K562 (cell line): ENCODE data around the gene SND1. TPM values are rescaled to one million over a fixed set of nuclear protein-coding genes. Genes with fewer than 3 reads are reported as not detected.

Source experiments
- ATAC-seq: fragments of 200-7000 bp; cut with Tn5 transposase; 3 replicates; pipeline ENCODE4 v1.9.1; 2020; ENCODE audit warnings: moderate library complexity
- BruUV-seq: library from RNA; stranded (reverse); fragments of 400-500 nt; replicated peaks from 2 replicates; lab custom pipeline; 2021; lab: Mats Ljungman, UMichigan
- CTCF ChIA-PET: fragments of 300-600 bp; formaldehyde crosslinking; extraction: SDS; loops from one replicate; lab custom pipeline; 2021; ENCODE audit warnings: low intra/inter-chr PET ratio; lab: Yijun Ruan, JAX
- POLR2A ChIA-PET: fragments of 300-600, 350-650 bp; sonication (Branson Sonifier 250); formaldehyde crosslinking; extraction: SDS; loops from one replicate; lab custom pipeline; 2021; ENCODE audit warnings: antibody characterized with exemption, inconsistent platforms; lab: Yijun Ruan, JAX
- DNase-seq, 4 experiments: peaks; one replicate each; pipeline versions ENCODE4 v3.0.0 to v3.0.0-alpha.2; 2011 to 2018; ENCODE audit warnings: low spot score in 3 of 4, mixed read lengths in 3 of 4; ENCODE audit errors: extremely low read depth in 1 of 4
- FAIRE-seq: peaks from 2 replicates; lab custom pipeline; 2011; peaks lifted over from hg19 to GRCh38; lab: Jason Lieb, UNC
- H2AFZ ChIP-seq: 2 replicates; pipeline ENCODE4 v1.6.0; 2011; ENCODE audit warnings: low read depth, low read length, control low read depth, inconsistent platforms
- H3K27ac ChIP-seq: fragments of 200-600 bp; 3 replicates; pipeline ENCODE4 v1.8.0; 2011; ENCODE audit warnings: low read depth, mild to moderate bottlenecking, control low read depth, inconsistent platforms, low read length, moderate library complexity, mixed read lengths; ENCODE audit errors: extremely low read depth
- H3K27me3 ChIP-seq, 2 experiments: fragments of 300-600 bp in 1 of 2; 2 replicates in 1 of 2; 3 replicates in 1 of 2; pipeline versions ENCODE4 v1.6.0 to v1.8.0; 2011; ENCODE audit warnings: inconsistent platforms in 2 of 2, low read length in 2 of 2, mild to moderate bottlenecking in 1 of 2, mixed read lengths in 1 of 2, moderate library complexity in 1 of 2; ENCODE audit not compliant: control insufficient read depth in 2 of 2, insufficient read depth in 2 of 2
- H3K36me3 ChIP-seq: fragments of 300-600 bp; 3 replicates; pipeline ENCODE4 v1.8.0; 2011; ENCODE audit warnings: mild to moderate bottlenecking, low read length, inconsistent platforms; ENCODE audit not compliant: control insufficient read depth, insufficient read depth
- H3K4me1 ChIP-seq, 2 experiments: fragments of 200-600 bp in 1 of 2; replicated peaks in 1 of 2; 2 replicates in 1 of 2; 3 replicates in 1 of 2; pipeline versions ENCODE4 v1.5.1 to v1.8.0; 2011; ENCODE audit warnings: inconsistent platforms in 2 of 2, low read length in 2 of 2, mild to moderate bottlenecking in 1 of 2, mixed read lengths in 1 of 2, moderate library complexity in 1 of 2; ENCODE audit not compliant: control insufficient read depth in 2 of 2, insufficient read depth in 2 of 2
- H3K4me2 ChIP-seq: 2 replicates; pipeline ENCODE4 v1.6.1; 2011; ENCODE audit warnings: low read length, control low read depth, inconsistent platforms, mixed read lengths; ENCODE audit not compliant: insufficient read depth
- H3K4me3 ChIP-seq: fragments of 200-600 bp; sonication (generic), shearing (Covaris generic); 2 replicates; pipeline ENCODE4 v1.5.1; 2016; ENCODE audit warnings: control low read depth, inconsistent platforms
- H3K79me2 ChIP-seq: fragments of 200-600 bp; 3 replicates; pipeline ENCODE4 v1.8.0; 2011; ENCODE audit warnings: low read length, inconsistent platforms; ENCODE audit not compliant: control insufficient read depth, insufficient read depth
- H3K9ac ChIP-seq, 2 experiments: 2 replicates each; pipeline versions ENCODE4 v1.6.0 to v1.6.1; 2011; ENCODE audit warnings: low read depth in 2 of 2, low read length in 2 of 2, control low read depth in 1 of 2, inconsistent platforms in 1 of 2, mild to moderate bottlenecking in 1 of 2, mixed read lengths in 1 of 2; ENCODE audit not compliant: insufficient read depth in 1 of 2
- H3K9me1 ChIP-seq: one replicate; pipeline ENCODE4 v1.6.0; 2011; ENCODE audit warnings: inconsistent platforms, mild to moderate bottlenecking, low read length, moderate library complexity; ENCODE audit not compliant: control insufficient read depth, insufficient read depth
- H3K9me3 ChIP-seq: replicated peaks from 2 replicates; pipeline ENCODE4 v1.5.1; 2011; ENCODE audit warnings: low read depth, low read length, inconsistent platforms; ENCODE audit not compliant: control insufficient read depth, insufficient read depth
- H4K20me1 ChIP-seq: replicated peaks from 2 replicates; pipeline ENCODE4 v1.6.1; 2011; ENCODE audit warnings: low read length, inconsistent platforms, mixed read lengths; ENCODE audit not compliant: control insufficient read depth, insufficient read depth
- CTCF ChIP-seq, 3 experiments: IDR thresholded peaks in 2 of 3; conservative IDR thresholded peaks in 1 of 3; 2 replicates each; pipeline ENCODE4 v1.5.1; 2011 to 2012; ENCODE audit warnings: low read length in 3 of 3, mild to moderate bottlenecking in 3 of 3, control low read depth in 2 of 3, improper control_type of control experiment in 1 of 3, inconsistent platforms in 1 of 3, low read depth in 1 of 3, mixed read lengths in 1 of 3, moderate library complexity in 1 of 3; ENCODE audit not compliant: insufficient read depth in 2 of 3
- HDAC8 ChIP-seq: fragments of 450-650 bp; IDR thresholded peaks from 2 replicates; pipeline ENCODE4 v1.6.1; 2016; ENCODE audit warnings: mild to moderate bottlenecking, missing genetic modification characterization, moderate library complexity, missing compliant biosample characterization
- RAD21 ChIP-seq, 2 experiments: fragments of 250-450 bp in 1 of 2; fragments of 450-650 bp in 1 of 2; sonication (Bioruptor Pico) in 1 of 2; formaldehyde crosslinking in 1 of 2; IDR thresholded peaks in 1 of 2; conservative IDR thresholded peaks in 1 of 2; 2 replicates each; pipeline versions ENCODE4 v1.4.0 to v1.8.0; 2020 to 2022; ENCODE audit warnings: mild to moderate bottlenecking in 2 of 2, moderate library complexity in 1 of 2
- SMARCA5 ChIP-seq: fragments of 450-650 bp; IDR thresholded peaks from 2 replicates; pipeline ENCODE4 v1.6.1; 2016
- XRCC3 ChIP-seq: fragments of 450-650 bp; IDR thresholded peaks from 2 replicates; pipeline ENCODE4 v1.6.1; 2017; ENCODE audit warnings: mild to moderate bottlenecking, moderate library complexity
- ZNF263 ChIP-seq: sonication (generic); formaldehyde crosslinking; IDR thresholded peaks from 2 replicates; pipeline ENCODE4 v1.8.0; 2022; ENCODE audit warnings: mild to moderate bottlenecking, missing genetic modification reagents, borderline replicate concordance
- ZNF518B ChIP-seq: fragments of 250-450 bp; sonication (Bioruptor Pico); IDR thresholded peaks from 2 replicates; pipeline ENCODE4 v1.5.0; 2021; ENCODE audit warnings: mild to moderate bottlenecking, moderate library complexity
- WGBS: fragments of 100-300 bp; shearing (Covaris generic); methylation state at CpG from one replicate; pipeline ENCODE4 v1.1.6; 2016; ENCODE audit warnings: low coverage, mixed read lengths; ENCODE audit not compliant: insufficient coverage; ENCODE audit errors: missing lambda C conversion rate; 5-methylcytosine and 5-hydroxymethylcytosine counted together
- in situ Hi-C: fragments of 300-500 bp; cut with MboI; formaldehyde crosslinking; loops from 4 replicates; pipeline ENCODE4 v1.15.0; 2018; ENCODE audit warnings: inconsistent platforms, mixed read lengths
- intact Hi-C: fragments of 100-400 bp; cut with micrococcal nuclease; formaldehyde crosslinking; loops from 2 replicates; pipeline ENCODE4 v1.14.2; 2022
- polyA plus RNA-seq, 8 experiments: library from polyadenylated mRNA; depleted of rRNA in 4 of 8; stranded (reverse) in 5 of 8; unstranded in 3 of 8; fragments of >200 nt; fragmentation: Nextera tagmentation in 2 of 8; fragmentation: Illumina TruSeq in 1 of 8; extraction: Ambion mirVana in 2 of 8; extraction: Trizol in 1 of 8; gene quantifications; 2 replicates each; pipeline versions ENCODE4 v1.2.1 to v1.2.3, GENCODE V29; 2011 to 2014; ENCODE audit warnings: inconsistent platforms in 1 of 8, missing spikeins in 1 of 8
- total RNA-seq, 7 experiments: library from RNA; depleted of rRNA in 6 of 7; stranded (reverse); fragments of >200 nt in 6 of 7; fragmentation: Illumina TruSeq in 2 of 7; extraction: Trizol in 2 of 7; gene quantifications; 2 replicates each; pipeline versions ENCODE4 v1.2.1 to v1.2.3, GENCODE V29; 2011 to 2021; ENCODE audit warnings: low replicate concordance in 1 of 7

Gene SND1
- total and polyA plus RNA-seq, 9 of the 15 experiments (the other 6 are each of a cell fraction or from before 2014, with no cell fraction given) = 46.5 to 307 (median 191) TPM

- Histone ChIP-seq H3K27me3 (no peaks in the 10 kb centered on the region), H3K4me3 (no peak overlapping the region), H3K4me1 (peaks cover 3 to 8% of the 10 kb centered on the region in 2 experiments; a peak in 4 of 5 replicates), H3K9ac (no peak overlapping the region), H4K20me1 (peaks cover 4% of the 10 kb centered on the region), H3K9me3 (no peaks in the 10 kb centered on the region), H3K4me2 (no peak overlapping the region), H3K79me2 (peaks cover 32% of the 10 kb centered on the region; the same call in 2 of the 3 replicates), H2AFZ (no peak overlapping the region), H3K9me1 (peaks cover 4% of the 10 kb centered on the region), H3K27ac (no peak overlapping the region), H3K36me3 (peaks cover 42% of the 10 kb centered on the region)
- in situ Hi-C loops (no loop called here), intact Hi-C loops (no loop called here)
- no TSS peak for BruUV-seq
- POLR2A ChIA-PET = no interaction called here
- DNase-seq = no peak
- no peak for ATAC-seq
- CTCF ChIA-PET = no interaction called here
- TF ChIP-seq XRCC3 = no peak
- no peak for TF ChIP-seq HDAC8 (tag)
- no peak for TF ChIP-seq SMARCA5
- TF ChIP-seq ZNF518B (CRISPR knock-in tag) = no peak
- TF ChIP-seq CTCF (IDR thresholded peaks at IDR 0.05 in 2 of 3, conservative IDR thresholded peaks at IDR 0.05 in 1 of 3; ENCODE audit: insufficient read depth in 2 of 3, low read depth in 1 of 3, low read length in 3 of 3) = no peak
- no peak for TF ChIP-seq ZNF263 (CRISPR knock-in tag)
- TF ChIP-seq RAD21 (CRISPR knock-in tag; conservative IDR thresholded peaks at IDR 0.05 in 1 of 2, IDR thresholded peaks at IDR 0.05 in 1 of 2) = no peak
- FAIRE-seq = no peak
- 40% methylated on average over 2 of the region's 2 CpGs for WGBS
Observed at GRCh38 chr7:127912901-127913300, 260.9 kb downstream of the SND1 start.
